Measurements from ENCODE around the gene VPS52. TPM values are rescaled to one million over a fixed set of nuclear protein-coding genes. Genes with fewer than 3 reads are reported as not detected.

Gene VPS52, protein sequence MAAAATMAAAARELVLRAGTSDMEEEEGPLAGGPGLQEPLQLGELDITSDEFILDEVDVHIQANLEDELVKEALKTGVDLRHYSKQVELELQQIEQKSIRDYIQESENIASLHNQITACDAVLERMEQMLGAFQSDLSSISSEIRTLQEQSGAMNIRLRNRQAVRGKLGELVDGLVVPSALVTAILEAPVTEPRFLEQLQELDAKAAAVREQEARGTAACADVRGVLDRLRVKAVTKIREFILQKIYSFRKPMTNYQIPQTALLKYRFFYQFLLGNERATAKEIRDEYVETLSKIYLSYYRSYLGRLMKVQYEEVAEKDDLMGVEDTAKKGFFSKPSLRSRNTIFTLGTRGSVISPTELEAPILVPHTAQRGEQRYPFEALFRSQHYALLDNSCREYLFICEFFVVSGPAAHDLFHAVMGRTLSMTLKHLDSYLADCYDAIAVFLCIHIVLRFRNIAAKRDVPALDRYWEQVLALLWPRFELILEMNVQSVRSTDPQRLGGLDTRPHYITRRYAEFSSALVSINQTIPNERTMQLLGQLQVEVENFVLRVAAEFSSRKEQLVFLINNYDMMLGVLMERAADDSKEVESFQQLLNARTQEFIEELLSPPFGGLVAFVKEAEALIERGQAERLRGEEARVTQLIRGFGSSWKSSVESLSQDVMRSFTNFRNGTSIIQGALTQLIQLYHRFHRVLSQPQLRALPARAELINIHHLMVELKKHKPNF
- total RNA-seq (2014; rRNA removed; shearing (Covaris generic); ENCODE audit: low replicate concordance), result 21.1 and 27.6 TPM in 2 replicates

- in situ Hi-C loops (cut with HindIII; ENCODE audit: low pct_unique_long_range_greater_than_20kb, low sequenced_read_pairs), result no loop called here
These were observed at the start of gene VPS52, which contains the start of gene RPS18 for GRCh38 chr6:33271468-33272274. TSS of gene VPS52 (minus strand) at chr6:33271876. CDS start at chr6:33271675, 201 bp downstream. TSS of gene RPS18 (plus strand) at chr6:33272075. CDS start at chr6:33272120, 45 bp downstream.

DNA sequence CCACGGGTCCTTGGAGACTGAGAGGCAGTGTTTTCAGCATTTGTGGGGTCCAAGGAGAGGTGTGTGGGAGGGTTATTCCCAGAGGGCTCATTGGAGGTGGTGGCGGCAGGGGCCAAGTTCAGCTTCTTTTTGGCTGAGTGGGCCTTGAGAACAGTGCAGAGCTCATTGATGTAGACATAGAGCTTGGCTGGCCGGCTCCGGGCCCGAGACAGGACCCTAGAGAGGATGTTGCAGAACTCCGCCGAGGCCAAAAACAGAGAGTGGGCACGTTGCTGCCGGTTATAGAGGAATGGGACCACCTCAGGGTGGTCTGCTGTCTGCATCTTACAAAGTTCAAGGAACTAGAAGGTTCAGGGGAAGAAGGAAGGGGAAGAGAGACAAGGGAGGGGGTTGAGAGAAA lies 49.6 kb upstream of the VPS52 start:
- in situ Hi-C loops (cut with HindIII; ENCODE audit: low pct_unique_long_range_greater_than_20kb, low sequenced_read_pairs), result no loop called here

More at GRCh38 chr6:33271468-33272274, at the start of gene VPS52, which contains the start of gene RPS18:
- DNase-seq (ENCODE audit: low read depth), result peak; percentile 96

DNA sequence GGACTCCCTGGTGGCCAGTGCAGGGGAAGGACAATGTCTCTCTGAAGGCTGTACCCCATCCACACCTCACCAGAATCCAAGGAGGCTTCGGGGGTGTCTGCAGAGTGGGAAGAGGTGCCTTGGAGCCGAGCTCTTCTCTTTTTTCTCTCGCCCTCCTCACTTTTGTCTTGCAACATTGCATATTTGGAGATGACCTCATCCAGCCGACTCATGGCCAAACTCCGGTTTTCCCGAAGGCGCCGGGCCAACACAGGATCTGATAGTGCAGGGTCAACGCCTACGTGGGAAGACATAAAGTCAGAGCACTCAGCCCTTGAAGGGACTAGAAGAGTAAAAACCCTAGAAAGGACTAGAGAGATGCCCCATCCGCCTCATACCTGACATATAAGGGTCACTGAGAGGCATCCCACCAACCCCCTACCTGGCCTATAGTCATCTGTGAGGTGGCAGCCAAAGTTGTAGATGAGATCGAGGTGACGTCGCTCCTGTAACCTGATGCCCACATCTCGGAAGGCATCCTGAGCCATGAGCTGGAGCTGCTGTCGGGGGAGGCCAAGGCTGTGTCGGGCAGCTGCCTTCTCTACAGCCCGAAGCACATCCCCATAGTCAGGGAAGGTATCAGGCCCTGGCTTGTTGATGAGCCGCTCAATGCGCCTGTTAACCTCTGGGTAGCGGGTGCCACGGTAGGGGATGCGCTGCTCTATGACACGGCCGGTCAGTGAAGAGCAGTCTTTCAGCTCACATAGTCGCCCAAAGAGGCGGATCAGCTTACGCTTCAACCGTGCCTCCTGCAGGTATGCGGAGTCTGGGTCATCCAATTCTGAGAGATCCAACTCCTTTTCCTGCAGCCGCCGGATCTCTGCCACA lies 48.9 kb upstream of the VPS52 start:
- DNase-seq (ENCODE audit: low read depth), result peak; percentile 45
- in situ Hi-C loops (cut with HindIII; ENCODE audit: low pct_unique_long_range_greater_than_20kb, low sequenced_read_pairs), result no loop called here

More for the DNA sequence above, 49.6 kb upstream of the VPS52 start:
- DNase-seq (ENCODE audit: low read depth), result no peak

DNA sequence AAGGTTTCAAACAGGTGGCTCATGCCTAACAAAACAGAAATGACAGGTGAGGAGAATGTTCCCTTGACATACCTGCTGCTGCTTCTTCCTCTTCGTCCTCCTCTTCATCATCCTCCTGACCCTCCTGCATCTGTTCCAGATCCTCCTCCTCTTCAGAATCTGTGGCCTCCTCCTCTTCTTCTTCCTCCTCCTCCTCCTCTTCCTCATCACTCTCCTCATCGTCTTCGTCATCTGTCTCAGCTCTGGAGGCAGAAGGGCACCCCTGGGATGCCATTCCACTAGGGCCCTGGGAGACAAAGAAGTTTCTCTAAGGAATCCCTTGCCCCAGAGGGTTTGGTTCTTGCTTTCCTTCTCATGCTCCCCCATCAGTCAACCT lies 48.3 kb upstream of the VPS52 start:
- in situ Hi-C loops (cut with HindIII; ENCODE audit: low pct_unique_long_range_greater_than_20kb, low sequenced_read_pairs), result no loop called here
- no peak for DNase-seq (ENCODE audit: low read depth)

- in situ Hi-C loops (cut with HindIII; ENCODE audit: low pct_unique_long_range_greater_than_20kb, low sequenced_read_pairs), result no loop called here
- DNase-seq (ENCODE audit: low read depth), result no peak
These were observed 46.9 kb upstream of the VPS52 start for GRCh38 chr6:33318426-33319073.

GRCh38 chr6:33317669-33318425 lies 46.2 kb upstream of the VPS52 start, which contains the start of gene ZBTB22:
TSS of gene ZBTB22 (minus strand) at chr6:33317744. CDS start at chr6:33316916, 828 bp downstream.
- peak; percentile 99 for DNase-seq (ENCODE audit: low read depth)
- in situ Hi-C loops (cut with HindIII; ENCODE audit: low pct_unique_long_range_greater_than_20kb, low sequenced_read_pairs), result no loop called here

- no peak for DNase-seq (ENCODE audit: low read depth)
- in situ Hi-C loops (cut with HindIII; ENCODE audit: low pct_unique_long_range_greater_than_20kb, low sequenced_read_pairs), result no loop called here
These were observed 45.7 kb upstream of the VPS52 start for GRCh38 chr6:33317419-33317668.

GRCh38 chr6:33316603-33317418 lies 45.1 kb upstream of the VPS52 start:
- in situ Hi-C loops (cut with HindIII; ENCODE audit: low pct_unique_long_range_greater_than_20kb, low sequenced_read_pairs), result no loop called here
- DNase-seq (ENCODE audit: low read depth), result no peak

GRCh38 chr6:33315793-33316602 lies 44.3 kb upstream of the VPS52 start:
- in situ Hi-C loops (cut with HindIII; ENCODE audit: low pct_unique_long_range_greater_than_20kb, low sequenced_read_pairs), result no loop called here
- DNase-seq (ENCODE audit: low read depth), result no peak

DNA sequence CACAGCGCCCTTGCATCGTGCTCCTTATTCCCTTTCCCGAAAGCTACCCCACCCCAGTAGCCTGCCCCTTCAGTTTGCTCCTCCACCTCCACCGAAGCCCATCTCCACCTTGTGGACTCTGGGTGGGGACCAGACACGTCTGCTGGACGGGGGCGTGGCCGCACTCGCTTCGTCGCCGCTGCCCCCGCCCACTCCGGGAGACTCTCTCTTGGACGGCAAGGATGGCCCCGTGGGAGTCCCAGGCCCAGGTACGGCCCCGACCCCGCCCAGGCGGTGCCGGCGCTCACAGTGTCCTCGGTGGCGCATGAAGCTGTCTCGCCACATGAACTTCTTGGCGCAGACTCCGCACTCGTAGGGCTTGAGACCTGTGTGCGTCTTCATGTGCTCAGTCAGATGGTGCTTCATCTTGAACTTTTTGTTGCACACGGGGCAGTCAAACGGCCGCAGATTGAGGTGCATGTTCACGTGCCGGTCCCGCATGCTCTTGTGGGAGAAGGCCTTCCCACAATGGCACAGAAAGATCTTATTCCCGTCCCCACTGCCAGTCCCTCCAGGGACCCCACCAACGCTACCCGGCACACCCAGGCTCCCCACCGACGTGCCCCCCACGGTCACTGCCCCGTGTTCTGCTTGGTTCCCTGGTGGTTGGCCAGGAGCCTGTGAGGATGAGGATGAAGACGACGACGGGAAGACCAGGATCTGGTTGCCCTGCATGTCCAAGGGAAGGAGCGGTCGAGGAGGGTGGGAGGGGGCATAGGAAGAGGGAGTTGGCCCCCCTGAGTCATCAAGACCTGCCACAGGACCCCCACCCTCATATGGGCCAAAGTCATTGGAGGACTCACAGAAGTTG lies 43.5 kb upstream of the VPS52 start:
- in situ Hi-C loops (cut with HindIII; ENCODE audit: low pct_unique_long_range_greater_than_20kb, low sequenced_read_pairs), result no loop called here
- peak; percentile 79 for DNase-seq (ENCODE audit: low read depth)

DNA sequence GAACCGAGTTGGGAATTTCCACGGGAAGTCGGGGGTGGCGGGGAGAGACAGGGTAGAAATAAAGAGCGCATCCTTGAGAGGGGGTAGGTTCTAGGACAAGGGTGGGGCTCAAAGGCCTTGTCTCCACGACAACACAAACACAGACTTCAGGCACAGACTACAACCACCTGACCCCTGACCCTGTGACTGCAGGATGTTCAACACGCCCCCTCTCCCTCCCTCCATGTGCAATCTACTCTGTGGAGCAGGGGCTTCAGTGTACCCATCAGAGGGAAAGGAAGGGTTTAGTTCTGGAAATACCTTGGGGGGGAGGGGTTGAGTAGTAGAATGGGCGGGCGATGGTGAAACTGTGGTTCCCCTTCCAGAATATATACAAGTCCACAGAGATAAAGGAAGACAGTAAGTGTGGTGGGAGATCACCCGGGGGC lies 42.9 kb upstream of the VPS52 start:
- in situ Hi-C loops (cut with HindIII; ENCODE audit: low pct_unique_long_range_greater_than_20kb, low sequenced_read_pairs), result no loop called here
- peak; percentile 96 for DNase-seq (ENCODE audit: low read depth)

DNA sequence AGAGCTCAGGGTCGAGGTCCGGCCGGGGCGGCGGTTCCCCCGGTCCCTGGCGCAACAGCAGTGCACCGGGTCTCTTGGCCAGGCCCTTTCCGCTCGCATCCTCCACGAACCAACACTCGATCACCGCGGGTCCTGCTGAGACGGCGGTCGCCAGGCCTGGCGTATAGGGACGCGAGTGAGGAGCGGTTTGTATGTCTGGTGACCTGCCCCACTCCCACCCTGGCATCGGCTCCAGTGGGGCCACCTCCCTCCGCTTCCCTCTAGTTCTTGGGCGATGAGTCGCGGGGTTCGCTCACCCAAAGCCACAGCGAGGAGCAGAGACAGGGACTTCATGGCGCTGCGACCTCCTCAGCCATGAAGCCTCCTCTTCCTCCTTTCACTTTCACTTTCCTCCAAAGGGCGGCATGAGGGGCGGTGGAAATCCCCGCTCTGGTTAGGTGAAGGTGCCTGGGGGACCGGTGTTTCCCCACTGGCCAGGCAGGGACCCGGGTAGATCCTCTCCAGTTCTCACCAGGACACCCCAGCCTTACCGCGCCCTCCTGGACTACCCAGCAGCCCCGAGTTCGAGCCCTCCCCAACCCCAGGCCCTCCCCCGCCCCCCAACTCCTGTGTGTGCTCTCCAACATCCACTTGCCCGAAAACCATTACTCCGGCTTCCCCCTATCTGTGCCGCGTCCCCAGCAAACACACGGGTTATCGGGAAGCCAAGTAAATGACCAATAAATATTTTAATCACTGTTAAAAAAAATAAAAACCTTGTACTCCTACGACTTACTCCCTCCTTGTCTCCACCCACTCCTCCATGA lies 42.2 kb upstream of the VPS52 start, which contains the start of gene TAPBP:
Gene TAPBP (minus strand): TSS at position 370 of the 806 bp plus-strand sequence. CDS start 37 bp downstream, at position 333.
- DNase-seq (ENCODE audit: low read depth), result peak; percentile 81
- in situ Hi-C loops (cut with HindIII; ENCODE audit: low pct_unique_long_range_greater_than_20kb, low sequenced_read_pairs), result no loop called here

DNA sequence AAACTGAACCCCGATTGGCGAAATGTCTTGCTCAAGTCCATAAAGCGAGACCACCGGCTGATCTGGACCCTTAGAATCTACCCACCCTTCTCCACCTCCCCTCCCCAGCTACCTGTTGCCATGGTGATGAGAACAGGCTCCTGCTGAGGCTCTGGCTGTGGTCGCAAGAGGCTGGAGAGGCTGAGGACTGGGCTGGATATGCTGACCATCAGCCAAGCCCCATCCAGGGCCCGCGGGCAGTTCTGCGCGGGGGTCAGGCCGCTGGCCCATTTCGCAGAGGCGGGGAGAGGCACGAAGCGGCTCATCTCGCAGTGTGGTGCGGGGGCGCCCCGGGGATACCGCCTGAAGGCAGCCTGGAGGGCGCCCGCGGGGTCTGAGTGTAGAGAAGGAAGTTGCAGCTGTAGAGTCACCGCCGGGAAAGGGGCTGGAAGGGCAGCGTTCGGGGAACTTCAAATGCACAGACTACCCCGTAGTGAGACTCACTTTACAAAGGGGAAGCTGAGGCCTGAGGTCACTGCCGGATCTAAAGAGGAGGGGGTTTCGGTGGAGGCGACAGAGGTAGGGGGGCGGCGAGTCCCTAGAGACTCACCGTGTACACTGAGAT lies 41.5 kb upstream of the VPS52 start:
- DNase-seq (ENCODE audit: low read depth), result peak; percentile 41
- in situ Hi-C loops (cut with HindIII; ENCODE audit: low pct_unique_long_range_greater_than_20kb, low sequenced_read_pairs), result no loop called here
